Endothelial cell of umbilical vein (primary cell): ENCODE results near the gene DENND1A.

ENCODE experiments used
- CTCF ChIP-seq, 2 donors: IDR thresholded peaks; 1 replicate in 1 of 2; 2 replicates in 1 of 2; pipeline ENCODE4 v1.5.1; 2011; ENCODE audit warnings: low read length in 2 of 2, mild to moderate bottlenecking in 2 of 2, moderate library complexity in 2 of 2, control low read depth in 1 of 2, inconsistent platforms in 1 of 2, low read depth in 1 of 2; ENCODE audit not compliant: insufficient read depth in 1 of 2; ENCODE audit errors: extremely low read depth in 1 of 2
- EZH2 ChIP-seq: IDR thresholded peaks from 2 replicates; pipeline ENCODE4 v1.6.1; 2012; ENCODE audit warnings: borderline replicate concordance, low read depth, mild to moderate bottlenecking, moderate library complexity, low read length, inconsistent platforms; ENCODE audit not compliant: severe bottlenecking
- JUN ChIP-seq: IDR thresholded peaks from 2 replicates; pipeline ENCODE4 v1.6.1; 2011; ENCODE audit warnings: borderline replicate concordance, low read depth; ENCODE audit not compliant: insufficient read length, insufficient read depth
- MAX ChIP-seq: IDR thresholded peaks from 2 replicates; pipeline ENCODE4 v1.6.1; 2011; ENCODE audit not compliant: insufficient read depth, insufficient read length
- POLR2A ChIP-seq: IDR thresholded peaks from 2 replicates; pipeline ENCODE4 v1.6.1; 2012; ENCODE audit warnings: low read depth, mild to moderate bottlenecking, control low read depth, low read length
- POLR2AphosphoS5 ChIP-seq: IDR thresholded peaks from 2 replicates; pipeline ENCODE4 v1.6.1; 2012; ENCODE audit warnings: low read depth, mild to moderate bottlenecking, control low read depth, low read length, moderate library complexity; ENCODE audit not compliant: insufficient read depth

GRCh38 chr9:123685489-123686083 lies 244.3 kb downstream of the DENND1A start:
- TF ChIP-seq CTCF (IDR thresholded peaks at IDR 0.05; ENCODE audit: extremely low read depth in 1 of 2, insufficient read depth in 1 of 2, low read depth in 1 of 2, low read length in 2 of 2) (no peak), EZH2 (no peak), POLR2AphosphoS5 (no peak), POLR2A (no peak), JUN (no peak), MAX (no peak)
